ES-I3 (cell line): ENCODE results near the gene SMCO4.
"Not testable (repeated sequence)": the region's sequence is repeated elsewhere in the genome, so short reads cannot be mapped to it uniquely, and the experiment has no call there.

Source experiments
- H3K36me3 ChIP-seq: 2 replicates; pipeline ENCODE4 v1.6.1; 2013; ENCODE audit warnings: mild to moderate bottlenecking, low read length, control low read depth, moderate library complexity; ENCODE audit not compliant: insufficient read depth
- H3K4me1 ChIP-seq: 2 replicates; pipeline ENCODE4 v1.6.1; 2013; ENCODE audit warnings: mild to moderate bottlenecking, control low read depth, low read length; ENCODE audit not compliant: insufficient read depth
- H3K9ac ChIP-seq: 2 replicates; pipeline ENCODE4 v1.6.1; 2013; ENCODE audit warnings: low read depth, mild to moderate bottlenecking, low read length, moderate library complexity
- H3K9me3 ChIP-seq: 2 replicates; pipeline ENCODE4 v1.6.1; 2013; ENCODE audit warnings: mild to moderate bottlenecking, low read length, moderate library complexity; ENCODE audit not compliant: control insufficient read depth, insufficient read depth

The SMCO4 gene

GRCh38 chr11:93543292-93543977 is at the start of gene SMCO4:
SMCO4 (minus strand) TSS chr11:93543391; CDS start chr11:93479189, 64,202 bp downstream.
- Histone ChIP-seq H3K4me1 (peaks cover 21% of the 10 kb centered on the region), H3K9me3 (no peaks in the 10 kb centered on the region), H3K9ac (peak within 1 kb of the TSS; percentile 77), H3K36me3 (no peaks in the 10 kb centered on the region)

DNA sequence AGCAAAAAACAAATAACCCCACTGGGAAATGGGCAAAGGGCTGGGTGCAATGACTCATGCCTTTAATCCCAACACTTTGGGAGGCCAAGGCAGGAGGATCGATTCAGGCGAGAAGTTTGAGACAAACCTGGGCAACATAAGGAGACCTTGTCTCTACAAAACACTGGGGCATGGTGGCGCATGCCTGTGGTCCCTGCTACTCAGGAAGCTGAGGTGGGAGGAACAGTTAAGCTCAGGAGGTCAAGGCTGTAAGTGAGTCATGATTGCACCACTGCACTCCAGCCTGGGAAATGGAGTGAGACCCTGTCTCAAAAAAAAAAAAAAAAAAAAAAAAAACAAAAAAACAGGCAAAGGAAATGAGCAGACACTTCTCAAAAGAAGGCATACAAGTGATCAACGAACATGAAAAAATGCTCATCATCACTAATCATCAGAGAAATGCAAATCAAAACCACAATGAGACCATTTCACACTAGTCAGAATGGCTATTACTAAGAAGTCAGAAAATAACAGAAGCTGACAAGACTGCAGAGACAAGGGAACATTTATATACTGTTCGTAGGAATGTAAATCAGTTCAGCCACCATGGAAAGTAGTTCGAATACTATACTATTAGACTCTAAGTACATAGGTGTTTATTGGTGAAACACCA is 48.2 kb upstream of the SMCO4 start:
- H3K4me1 ChIP-seq, result no peaks in the 10 kb centered on the region
- no peaks in the 10 kb centered on the region for H3K9me3 ChIP-seq
- H3K36me3 ChIP-seq, result no peaks in the 10 kb centered on the region
- no peak overlapping the region for H3K9ac ChIP-seq

- H3K4me1 ChIP-seq, result no peaks in the 10 kb centered on the region
- no peaks in the 10 kb centered on the region for H3K9me3 ChIP-seq
- H3K9ac ChIP-seq, result no peak overlapping the region
- no peaks in the 10 kb centered on the region for H3K36me3 ChIP-seq
Measured at GRCh38 chr11:93589347-93589746, 46.2 kb upstream of the SMCO4 start.

DNA sequence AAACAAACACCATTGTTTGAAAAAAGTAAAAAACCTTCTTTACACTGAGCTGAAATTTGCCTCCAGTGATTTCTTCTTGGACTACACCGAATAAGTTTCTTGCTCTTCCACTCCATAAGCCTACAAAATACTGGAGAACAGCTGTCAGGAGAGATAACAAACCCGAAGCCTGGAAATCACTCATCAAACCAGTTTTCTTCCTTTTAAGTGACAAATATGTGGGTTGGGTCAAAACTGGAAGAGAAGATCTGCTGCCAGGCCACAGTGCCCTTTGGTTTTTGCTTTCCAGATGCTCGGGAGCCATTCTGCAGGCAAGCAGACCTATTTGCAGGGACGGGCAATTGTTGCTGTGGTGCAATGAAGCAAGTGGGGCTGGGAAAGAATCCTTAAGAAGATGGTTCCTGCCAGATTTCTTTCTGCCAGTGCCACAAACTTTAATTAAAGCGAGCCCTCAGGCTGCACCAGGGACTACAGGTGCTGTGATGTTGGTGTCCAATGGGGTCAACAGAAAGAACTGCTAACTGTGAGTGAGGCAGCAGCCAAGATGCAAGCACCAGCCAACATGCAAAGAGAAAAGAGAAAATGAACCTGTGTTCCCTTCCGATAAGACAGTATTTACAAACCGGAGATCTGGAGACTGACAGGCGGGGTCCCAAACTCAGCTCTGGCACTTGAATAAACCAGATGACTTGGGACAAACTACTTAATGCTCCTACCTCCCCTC is 44.8 kb upstream of the SMCO4 start:
- Histone ChIP-seq H3K4me1 (no peaks in the 10 kb centered on the region), H3K9ac (no peak overlapping the region), H3K9me3 (no peaks in the 10 kb centered on the region), H3K36me3 (no peaks in the 10 kb centered on the region)

DNA sequence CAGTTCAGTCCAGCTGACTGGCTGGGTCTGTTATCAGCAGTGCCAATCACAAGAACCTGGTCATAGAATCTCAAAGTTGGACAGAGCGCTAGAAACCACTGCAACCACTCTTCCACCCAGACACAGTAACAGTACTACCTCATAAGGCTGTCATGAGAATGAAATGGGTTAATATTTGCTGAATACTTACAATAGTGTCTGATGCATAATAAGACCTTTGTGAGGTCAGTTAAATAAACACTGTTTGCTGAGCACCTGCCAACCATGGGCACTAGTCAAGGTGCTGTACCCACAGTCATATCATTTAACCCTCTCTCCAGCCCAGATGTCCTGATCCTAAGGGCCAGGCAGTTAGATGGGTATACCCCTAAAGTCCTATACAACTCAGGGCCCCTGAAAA is 44.2 kb upstream of the SMCO4 start:
- H3K36me3 ChIP-seq, H3K9ac ChIP-seq, H3K4me1 ChIP-seq, H3K9me3 ChIP-seq: not testable (repeated sequence)

GRCh38 chr11:93585758-93586157 is 42.6 kb upstream of the SMCO4 start:
- no peaks in the 10 kb centered on the region for H3K36me3 ChIP-seq
- H3K4me1 ChIP-seq, result no peaks in the 10 kb centered on the region
- no peaks in the 10 kb centered on the region for H3K9me3 ChIP-seq
- no peak overlapping the region for H3K9ac ChIP-seq

DNA sequence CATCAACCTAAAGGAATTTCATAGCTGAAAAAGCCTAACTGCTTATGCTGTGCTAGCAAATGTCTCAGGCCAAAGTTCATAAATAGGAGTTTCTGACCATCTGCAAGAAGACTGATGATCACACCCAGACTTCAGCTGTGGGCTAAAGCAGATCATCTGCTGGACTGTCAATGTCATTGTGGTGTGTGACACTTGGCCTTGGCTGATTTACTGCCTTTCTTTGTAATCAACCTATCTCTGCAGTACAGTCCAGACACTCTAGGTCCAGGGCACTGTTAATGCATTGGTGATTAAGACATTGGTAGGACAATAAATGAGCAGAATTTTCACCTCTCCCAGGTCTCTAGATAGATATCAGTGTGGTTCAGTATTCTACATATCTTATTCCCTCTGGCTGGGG is 40.3 kb upstream of the SMCO4 start:
- Histone ChIP-seq H3K9me3 (no peaks in the 10 kb centered on the region), H3K4me1 (no peaks in the 10 kb centered on the region), H3K9ac (no peak overlapping the region), H3K36me3 (no peaks in the 10 kb centered on the region)

DNA sequence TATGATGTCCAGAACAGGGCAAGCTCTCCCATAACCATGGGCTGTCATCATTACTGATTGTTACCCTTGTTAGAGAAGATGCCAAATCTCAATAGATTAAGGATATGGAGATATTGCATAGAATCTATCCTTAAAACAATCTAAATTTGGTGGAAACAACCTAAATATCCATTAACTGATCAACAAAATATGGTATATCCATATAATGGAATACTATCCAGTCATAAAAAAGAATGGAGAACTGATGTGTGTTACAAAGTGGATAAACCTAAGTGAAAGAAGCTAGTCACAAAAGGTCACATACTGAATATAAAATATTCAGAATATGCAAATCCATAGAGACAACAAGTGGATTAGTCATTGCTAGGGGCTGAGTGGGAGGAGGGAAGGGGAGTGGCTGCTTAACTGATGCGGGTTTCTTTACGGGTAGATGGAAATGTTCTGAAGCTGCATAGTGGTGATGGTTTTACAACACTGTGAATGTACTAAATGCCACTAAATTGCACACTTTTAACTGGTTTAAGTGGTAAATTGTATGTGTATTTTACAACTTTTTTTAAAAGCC is 36.1 kb upstream of the SMCO4 start:
- H3K36me3 ChIP-seq, result no peaks in the 10 kb centered on the region
- H3K4me1 ChIP-seq, result no peaks in the 10 kb centered on the region
- no peaks in the 10 kb centered on the region for H3K9me3 ChIP-seq
- H3K9ac ChIP-seq, result no peak overlapping the region

DNA sequence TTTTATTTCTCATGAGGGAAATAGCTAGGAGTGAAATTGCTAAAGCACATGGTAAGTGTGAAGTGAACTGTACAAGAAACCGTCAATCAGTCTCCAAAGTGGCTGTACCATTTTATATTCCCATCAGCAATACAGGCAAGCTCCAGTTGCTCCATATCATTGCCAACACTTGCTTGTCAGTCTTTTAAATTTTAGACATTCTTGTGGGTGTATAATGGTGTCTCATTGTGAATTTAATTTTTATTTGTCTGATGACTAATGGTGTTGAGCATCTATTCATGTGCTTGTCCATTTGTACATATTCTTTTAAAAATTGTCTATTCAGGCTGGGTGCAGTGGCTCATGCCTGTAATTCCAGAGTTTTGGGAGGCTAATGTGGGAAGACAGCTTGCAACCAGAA is 34.1 kb upstream of the SMCO4 start:
- no peaks in the 10 kb centered on the region for H3K9me3 ChIP-seq

GRCh38 chr11:93576870-93577269 is 33.7 kb upstream of the SMCO4 start:
- H3K4me1 ChIP-seq, H3K9ac ChIP-seq, H3K36me3 ChIP-seq, H3K9me3 ChIP-seq: not testable (repeated sequence)

More for the DNA sequence above, 34.1 kb upstream of the SMCO4 start:
- no peaks in the 10 kb centered on the region for H3K4me1 ChIP-seq
- H3K9ac ChIP-seq, result no peak overlapping the region
- H3K36me3 ChIP-seq, result no peaks in the 10 kb centered on the region

- no peak overlapping the region for H3K9ac ChIP-seq
- no peaks in the 10 kb centered on the region for H3K36me3 ChIP-seq
- H3K4me1 ChIP-seq, result peaks cover 3% of the 10 kb centered on the region; the same call in 1 of the 2 replicates
- H3K9me3 ChIP-seq, result no peaks in the 10 kb centered on the region
Measured at GRCh38 chr11:93574638-93575220, 31.5 kb upstream of the SMCO4 start.

DNA sequence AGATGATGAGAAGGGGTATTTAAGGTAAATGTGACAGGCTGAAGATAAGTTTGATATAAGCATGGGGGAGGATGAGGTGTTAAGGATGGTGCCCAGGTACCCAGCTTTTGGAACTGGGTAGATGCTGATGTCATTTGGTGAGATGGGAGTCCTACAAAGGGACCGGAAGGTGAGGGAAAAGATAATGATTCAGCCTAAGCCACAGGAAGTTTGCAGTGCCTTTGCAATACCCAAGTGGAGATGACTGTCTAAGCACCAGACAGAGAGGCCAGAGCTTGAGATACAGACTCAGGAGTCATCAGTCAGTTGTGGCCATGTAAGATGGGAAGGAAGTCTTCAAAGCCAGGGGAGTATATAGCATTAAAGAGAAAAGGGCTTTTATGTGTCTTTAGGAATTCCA is 30.0 kb upstream of the SMCO4 start:
- H3K4me1 ChIP-seq, result peaks cover 3% of the 10 kb centered on the region; the same call in 1 of the 2 replicates
- no peaks in the 10 kb centered on the region for H3K36me3 ChIP-seq
- no peak overlapping the region for H3K9ac ChIP-seq
- no peaks in the 10 kb centered on the region; the same call in 1 of the 2 replicates for H3K9me3 ChIP-seq

GRCh38 chr11:93572621-93573020 is 29.4 kb upstream of the SMCO4 start:
- Histone ChIP-seq H3K9me3 (no peaks in the 10 kb centered on the region; the same call in 1 of the 2 replicates), H3K4me1 (peaks cover 3% of the 10 kb centered on the region; the same call in 1 of the 2 replicates), H3K36me3 (no peaks in the 10 kb centered on the region), H3K9ac (no peak overlapping the region)

GRCh38 chr11:93572171-93572570 is 29.0 kb upstream of the SMCO4 start:
- Histone ChIP-seq H3K4me1 (peaks cover 3% of the 10 kb centered on the region; the same call in 1 of the 2 replicates), H3K9ac (no peak overlapping the region), H3K36me3 (no peaks in the 10 kb centered on the region), H3K9me3 (no peaks in the 10 kb centered on the region; the same call in 1 of the 2 replicates)
